Neuronal stem cell (in vitro differentiated cells): ENCODE results near the gene ATAD1.

Experiments
- DNase-seq: peaks from one replicate; pipeline ENCODE4 v3.0.0-alpha.2; 2013; ENCODE audit warnings: low spot score
- H2AFZ ChIP-seq: one replicate; pipeline ENCODE4 v1.6.1; 2013; ENCODE audit warnings: mild to moderate bottlenecking, low read length, inconsistent platforms
- H2AK5ac ChIP-seq: 2 replicates; pipeline ENCODE4 v1.6.1; 2013; ENCODE audit warnings: low read depth, mild to moderate bottlenecking, inconsistent platforms, low read length, moderate library complexity, mixed read lengths
- H2BK120ac ChIP-seq: 2 replicates; pipeline ENCODE4 v1.6.1; 2013; ENCODE audit warnings: low read depth, mild to moderate bottlenecking, inconsistent platforms, low read length, moderate library complexity, mixed read lengths
- H2BK12ac ChIP-seq: one replicate; pipeline ENCODE4 v1.6.1; 2013; ENCODE audit warnings: low read length, inconsistent platforms
- H2BK15ac ChIP-seq: 2 replicates; pipeline ENCODE4 v1.6.1; 2013; ENCODE audit warnings: mild to moderate bottlenecking, low read length, inconsistent platforms, mixed read lengths
- H2BK5ac ChIP-seq: one replicate; pipeline ENCODE4 v1.6.1; 2013; ENCODE audit warnings: inconsistent platforms, mild to moderate bottlenecking, low read length, moderate library complexity
- H3K14ac ChIP-seq: one replicate; pipeline ENCODE4 v1.6.1; 2013; ENCODE audit warnings: low read length, inconsistent platforms
- H3K18ac ChIP-seq: 2 replicates; pipeline ENCODE4 v1.6.1; 2013; ENCODE audit warnings: low read length, inconsistent platforms
- H3K23ac ChIP-seq: 2 replicates; pipeline ENCODE4 v1.6.1; 2013; ENCODE audit warnings: low read depth, mild to moderate bottlenecking, mixed read lengths, low read length, inconsistent platforms; ENCODE audit not compliant: poor library complexity
- H3K27ac ChIP-seq: replicated peaks from 3 replicates; pipeline ENCODE4 v1.5.1; 2013; ENCODE audit warnings: low read length, inconsistent platforms
- H3K27me3 ChIP-seq, 3 experiments: 2 replicates each; pipeline ENCODE4 v1.6.1; 2013; ENCODE audit warnings: low read length in 3 of 3, mild to moderate bottlenecking in 2 of 3, inconsistent platforms in 1 of 3, low read depth in 1 of 3, mixed read lengths in 1 of 3, moderate library complexity in 1 of 3; ENCODE audit not compliant: control insufficient read depth in 3 of 3, insufficient read depth in 3 of 3
- H3K36me3 ChIP-seq, 2 donors: replicated peaks in 1 of 2; 2 replicates each; pipeline ENCODE4 v1.6.1; 2013; ENCODE audit warnings: low read length in 2 of 2; ENCODE audit not compliant: control insufficient read depth in 2 of 2, insufficient read depth in 2 of 2
- H3K4ac ChIP-seq: 2 replicates; pipeline ENCODE4 v1.6.1; 2013; ENCODE audit warnings: inconsistent platforms, mild to moderate bottlenecking, low read length, moderate library complexity
- H3K4me1 ChIP-seq, 2 donors: 1 replicate in 1 of 2; 2 replicates in 1 of 2; pipeline ENCODE4 v1.6.1; 2013; ENCODE audit warnings: low read length in 2 of 2, low read depth in 1 of 2; ENCODE audit not compliant: control insufficient read depth in 2 of 2, insufficient read depth in 1 of 2
- H3K4me2 ChIP-seq: one replicate; pipeline ENCODE4 v1.6.1; 2013; ENCODE audit warnings: mild to moderate bottlenecking, low read length, inconsistent platforms; ENCODE audit not compliant: insufficient read depth, poor library complexity, severe bottlenecking
- H3K4me3 ChIP-seq, 2 donors: 2 replicates each; pipeline ENCODE4 v1.5.1; 2013; ENCODE audit warnings: low read length in 2 of 2, mild to moderate bottlenecking in 2 of 2, inconsistent platforms in 1 of 2, moderate library complexity in 1 of 2
- H3K79me1 ChIP-seq: one replicate; pipeline ENCODE4 v1.6.1; 2013; ENCODE audit warnings: low read depth, mild to moderate bottlenecking, inconsistent platforms, low read length, moderate library complexity
- H3K9ac ChIP-seq: one replicate; pipeline ENCODE4 v1.6.1; 2013; ENCODE audit warnings: mild to moderate bottlenecking, low read depth, low read length, inconsistent platforms; ENCODE audit not compliant: poor library complexity
- H3K9me3 ChIP-seq, 2 donors: replicated peaks in 1 of 2; 2 replicates each; pipeline versions ENCODE3 to v1.6.1; 2013; ENCODE audit warnings: low read length in 2 of 2, mild to moderate bottlenecking in 2 of 2, inconsistent platforms in 1 of 2, low read depth in 1 of 2, mixed read lengths in 1 of 2, moderate library complexity in 1 of 2; ENCODE audit not compliant: control insufficient read depth in 2 of 2, insufficient read depth in 1 of 2
- H4K8ac ChIP-seq: one replicate; pipeline ENCODE4 v1.6.1; 2013; ENCODE audit warnings: low read depth, mild to moderate bottlenecking, inconsistent platforms, low read length, moderate library complexity
- H4K91ac ChIP-seq: one replicate; pipeline ENCODE4 v1.6.1; 2013; ENCODE audit warnings: low read length, low read depth, mild to moderate bottlenecking, inconsistent platforms; ENCODE audit not compliant: poor library complexity
- WGBS, 2 donors: extraction: QIAGEN DNeasy Blood & Tissue Kit; methylation state at CpG; one replicate each; pipeline ENCODE4 v1.1.7; 2013; ENCODE audit warnings: missing lambda C conversion rate in 2 of 2, mixed read lengths in 1 of 2; ENCODE audit not compliant: insufficient read length in 2 of 2, insufficient replicate concordance in 1 of 2; ENCODE audit errors: extremely low coverage in 2 of 2; 5-methylcytosine and 5-hydroxymethylcytosine counted together

ATAD1 gene

DNA sequence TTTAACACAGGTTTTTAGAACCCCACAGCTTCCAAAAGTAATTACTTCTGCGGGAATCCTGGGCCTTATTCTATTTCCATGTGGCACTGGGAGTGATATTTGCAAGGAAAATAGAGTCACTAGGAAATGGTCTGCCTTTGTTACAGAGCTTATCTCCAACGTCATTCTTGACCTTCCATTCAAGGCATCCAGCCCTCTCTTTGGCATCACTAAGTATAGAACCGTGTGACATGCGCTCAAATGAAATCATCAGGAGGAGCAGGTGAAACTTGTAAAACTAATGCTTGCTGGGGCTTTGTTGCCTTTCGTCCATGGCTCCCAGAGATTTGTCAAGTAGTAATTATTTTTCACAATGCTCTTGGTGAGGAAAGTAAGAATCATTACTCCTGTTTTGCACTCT is 84.9 kb downstream of the ATAD1 start:
- H3K18ac ChIP-seq, result no peak overlapping the region
- no peaks in the 10 kb centered on the region for H3K79me1 ChIP-seq
- WGBS, 2 donors, result no CpG with 5 or more reads among the region's 5 CpGs

DNA sequence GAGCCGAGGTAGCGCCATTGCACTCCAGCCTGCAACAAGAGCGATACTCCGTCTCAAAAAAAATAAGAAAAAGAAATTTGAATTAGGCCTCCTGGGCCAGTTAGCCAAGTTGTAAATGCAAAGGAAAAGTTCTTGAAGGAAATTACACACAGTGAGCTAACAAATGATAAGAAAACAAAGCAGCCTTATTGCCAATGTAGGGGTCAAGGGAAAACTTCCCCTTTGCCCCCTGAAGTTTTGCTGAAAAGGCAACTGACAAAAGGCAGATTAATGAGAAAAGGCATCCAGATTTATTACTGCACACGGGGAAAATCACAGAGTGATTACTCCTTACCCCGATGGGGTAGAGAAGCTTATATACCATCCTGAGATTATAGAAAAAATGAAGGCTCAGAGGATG is 88.1 kb downstream of the ATAD1 start:
- no peak overlapping the region for H3K9ac ChIP-seq
- no peak overlapping the region for H3K14ac ChIP-seq
- no peaks in the 10 kb centered on the region for H3K9me3 ChIP-seq
- no peak overlapping the region for H2BK12ac ChIP-seq
- H3K4me3 ChIP-seq, result no peak overlapping the region
- no peak overlapping the region for H3K18ac ChIP-seq
- no peaks in the 10 kb centered on the region for H3K27me3 ChIP-seq
- H2AFZ ChIP-seq, result no peak overlapping the region
- no peak overlapping the region for H4K8ac ChIP-seq
- no peaks in the 10 kb centered on the region for H3K79me1 ChIP-seq
- H2BK5ac ChIP-seq, result no peak overlapping the region
- no peak for DNase-seq
- no peak overlapping the region for H2BK120ac ChIP-seq
- H3K36me3 ChIP-seq, result no peaks in the 10 kb centered on the region
- H3K4ac ChIP-seq, result no peak overlapping the region
- no peak overlapping the region for H3K4me2 ChIP-seq
- H3K4me1 ChIP-seq, result peaks cover 2 to 11% of the 10 kb centered on the region in 2 donors
- no peak overlapping the region for H4K91ac ChIP-seq
- no peak overlapping the region for H2AK5ac ChIP-seq
- no peak overlapping the region for H3K23ac ChIP-seq
- no peak overlapping the region for H2BK15ac ChIP-seq
- no peak overlapping the region for H3K27ac ChIP-seq
- no CpG with 5 or more reads among the region's 6 CpGs for WGBS, 2 donors

More for the DNA sequence above, 84.9 kb downstream of the ATAD1 start:
- Histone ChIP-seq H3K4me2 (no peak overlapping the region), H3K4me1 (peaks cover 4 to 13% of the 10 kb centered on the region in 2 donors), H2AFZ (no peak overlapping the region), H2BK5ac (no peak overlapping the region), H3K27ac (no peak overlapping the region), H4K91ac (no peak overlapping the region), H2AK5ac (no peak overlapping the region), H3K9me3 (no peaks in the 10 kb centered on the region), H2BK120ac (no peak overlapping the region), H3K27me3 (no peaks in the 10 kb centered on the region), H2BK12ac (no peak overlapping the region), H2BK15ac (no peak overlapping the region), H3K9ac (no peak overlapping the region), H3K14ac (no peak overlapping the region), H3K4ac (no peak overlapping the region), H3K4me3 (no peak overlapping the region), H3K36me3 (no peaks in the 10 kb centered on the region), H4K8ac (no peak overlapping the region), H3K23ac (no peak overlapping the region)
- DNase-seq, result no peak

DNA sequence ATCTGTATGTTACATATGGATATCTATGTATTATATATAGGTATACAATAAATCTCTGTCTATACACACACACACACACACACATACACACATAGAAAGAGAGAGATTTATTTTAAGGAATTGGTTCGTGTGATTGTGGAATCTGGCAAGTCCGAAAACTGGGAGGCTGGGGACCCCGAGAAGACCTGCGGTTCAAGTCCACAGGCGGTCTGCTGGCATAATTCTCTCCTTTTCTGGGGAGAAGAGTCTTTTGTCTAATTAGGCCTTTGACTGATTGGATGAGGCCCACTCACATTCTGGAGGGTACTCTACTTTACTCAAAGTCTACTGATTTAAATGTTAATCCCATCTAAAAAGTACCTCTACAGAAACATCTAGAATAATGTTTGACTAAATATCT is 93.2 kb downstream of the ATAD1 start:
- no peak overlapping the region for H3K14ac ChIP-seq
- no peaks in the 10 kb centered on the region for H3K4me1 ChIP-seq
- no CpG with 5 or more reads among the region's 5 CpGs for WGBS, 2 donors
- no peaks in the 10 kb centered on the region for H3K27me3 ChIP-seq
- H3K4ac ChIP-seq, result no peak overlapping the region
- DNase-seq, result no peak
- H2AFZ ChIP-seq, result no peak overlapping the region
- no peak overlapping the region for H4K8ac ChIP-seq
- H2BK12ac ChIP-seq, result no peak overlapping the region
- H2AK5ac ChIP-seq, result no peak overlapping the region
- no peak overlapping the region for H3K18ac ChIP-seq
- no peak overlapping the region for H3K4me3 ChIP-seq
- H2BK5ac ChIP-seq, result no peak overlapping the region
- H2BK15ac ChIP-seq, result no peak overlapping the region
- no peak overlapping the region for H4K91ac ChIP-seq
- H3K9me3 ChIP-seq, result no peaks in the 10 kb centered on the region
- no peak overlapping the region for H2BK120ac ChIP-seq
- H3K23ac ChIP-seq, result no peak overlapping the region
- no peak overlapping the region for H3K27ac ChIP-seq
- no peak overlapping the region for H3K9ac ChIP-seq
- H3K36me3 ChIP-seq, result no peaks in the 10 kb centered on the region
- H3K79me1 ChIP-seq, result no peaks in the 10 kb centered on the region
- H3K4me2 ChIP-seq, result no peak overlapping the region

DNA sequence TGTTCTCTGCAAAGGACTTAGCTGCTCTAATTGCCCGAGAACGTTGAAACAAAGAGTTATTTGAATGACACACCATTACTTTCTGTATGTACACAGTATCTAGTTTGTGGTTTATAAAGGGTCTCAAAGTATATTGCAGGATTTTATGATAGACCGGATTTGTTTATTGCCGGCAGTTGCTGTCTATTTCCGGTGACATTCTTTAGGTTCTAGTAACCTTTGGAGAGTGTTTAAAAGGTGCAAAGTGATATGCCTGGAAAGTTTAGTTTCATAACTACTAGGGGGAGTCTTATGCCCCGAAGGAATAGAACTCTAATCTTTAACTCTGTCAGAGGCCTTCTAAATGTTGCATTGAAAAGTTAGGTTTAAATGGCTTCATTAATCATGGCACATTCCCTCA is 94.5 kb downstream of the ATAD1 start:
- Histone ChIP-seq H3K27ac (no peak overlapping the region), H2BK15ac (no peak overlapping the region), H3K9ac (no peak overlapping the region), H4K8ac (no peak overlapping the region), H3K14ac (no peak overlapping the region), H2AK5ac (no peak overlapping the region), H3K79me1 (no peaks in the 10 kb centered on the region), H3K23ac (no peak overlapping the region), H3K27me3 (no peaks in the 10 kb centered on the region), H2BK12ac (no peak overlapping the region), H2AFZ (no peak overlapping the region), H3K4ac (no peak overlapping the region), H4K91ac (no peak overlapping the region), H3K36me3 (no peaks in the 10 kb centered on the region), H3K4me2 (no peak overlapping the region), H2BK120ac (no peak overlapping the region), H3K4me3 (no peak overlapping the region), H3K4me1 (no peaks in the 10 kb centered on the region), H3K18ac (no peak overlapping the region), H2BK5ac (no peak overlapping the region), H3K9me3 (no peaks in the 10 kb centered on the region)
- DNase-seq, result no peak
- no CpG with 5 or more reads among the region's 6 CpGs for WGBS, 2 donors
